H1 (cell line): Measurements from ENCODE around the gene RAB4B. TPM values are rescaled to one million over a fixed set of nuclear protein-coding genes. Genes with fewer than 3 reads are reported as not detected.
A peak's percentile ranks its signal among the peaks of the same experiment; 100 is the strongest.
"Not testable (repeated sequence)": the region's sequence is repeated elsewhere in the genome, so short reads cannot be mapped to it uniquely, and the experiment has no call there.

Source experiments
- CTCF ChIA-PET: fragments of 300-600 bp; sonication (Branson Sonifier 250); formaldehyde crosslinking; loops from one replicate; lab custom pipeline; 2021; ENCODE audit not compliant: partially characterized antibody; lab: Charles Lee
- POLR2A ChIA-PET: fragments of 300-600 bp; sonication (Branson Sonifier 250); formaldehyde crosslinking; loops from one replicate; lab custom pipeline; 2021; ENCODE audit warnings: inconsistent platforms; ENCODE audit not compliant: partially characterized antibody; lab: Charles Lee
- DNase-seq, 2 experiments: peaks; one replicate each; pipeline versions ENCODE4 v3.0.0 to v3.0.0-alpha.2; 2010 to 2022; ENCODE audit warnings: low spot score in 2 of 2, low read depth in 1 of 2, mixed read lengths in 1 of 2
- FAIRE-seq: peaks from 2 replicates; lab custom pipeline; 2011; peaks lifted over from hg19 to GRCh38; lab: Jason Lieb, UNC
- H2AFZ ChIP-seq: 2 replicates; pipeline ENCODE4 v1.8.1; 2012; ENCODE audit warnings: low read length, inconsistent platforms
- H2AK5ac ChIP-seq: 2 replicates; pipeline ENCODE4 v1.6.1; 2013; ENCODE audit warnings: low read depth, low read length
- H2BK120ac ChIP-seq: replicated peaks from 2 replicates; pipeline ENCODE3; 2013; ENCODE audit warnings: low read depth, low read length, inconsistent platforms
- H2BK12ac ChIP-seq: 2 replicates; pipeline ENCODE4 v1.6.1; 2013; ENCODE audit warnings: low read depth, low read length
- H2BK15ac ChIP-seq: 2 replicates; pipeline ENCODE4 v1.6.1; 2013; ENCODE audit warnings: low read length
- H2BK20ac ChIP-seq: 2 replicates; pipeline ENCODE4 v1.6.1; 2013; ENCODE audit warnings: low read length
- H2BK5ac ChIP-seq: 2 replicates; pipeline ENCODE4 v1.6.1; 2013; ENCODE audit warnings: low read depth, low read length
- H3K14ac ChIP-seq: 2 replicates; pipeline ENCODE4 v1.6.1; 2013; ENCODE audit warnings: inconsistent platforms; ENCODE audit not compliant: insufficient read length
- H3K18ac ChIP-seq: 2 replicates; pipeline ENCODE4 v1.6.1; 2013; ENCODE audit warnings: low read length; ENCODE audit errors: extremely low read depth
- H3K23ac ChIP-seq: 2 replicates; pipeline ENCODE4 v1.6.1; 2013; ENCODE audit warnings: inconsistent platforms; ENCODE audit not compliant: insufficient read length
- H3K23me2 ChIP-seq: 2 replicates; pipeline ENCODE4 v1.6.1; 2013; ENCODE audit warnings: low read depth, low read length
- H3K27ac ChIP-seq: 2 replicates; pipeline ENCODE4 v1.6.1; 2011; ENCODE audit warnings: low read depth, low read length, inconsistent platforms
- H3K27me3 ChIP-seq, 4 experiments: replicated peaks in 1 of 4; 1 replicate in 1 of 4; 2 replicates in 3 of 4; pipeline versions ENCODE4 v1.6.1 to v1.8.1; 2011 to 2013; ENCODE audit warnings: low read length in 3 of 4, mild to moderate bottlenecking in 3 of 4, inconsistent platforms in 2 of 4, mixed read lengths in 2 of 4, moderate library complexity in 1 of 4; ENCODE audit not compliant: control insufficient read depth in 3 of 4, insufficient read depth in 3 of 4; ENCODE audit errors: extremely low read depth in 1 of 4
- H3K36me3 ChIP-seq, 4 experiments: 2 replicates each; pipeline versions ENCODE4 v1.6.1 to v1.8.1; 2011 to 2013; ENCODE audit warnings: mild to moderate bottlenecking in 4 of 4, low read length in 3 of 4, moderate library complexity in 2 of 4, control low read depth in 1 of 4, inconsistent platforms in 1 of 4; ENCODE audit not compliant: insufficient read depth in 4 of 4, control insufficient read depth in 2 of 4
- H3K4ac ChIP-seq: replicated peaks from 2 replicates; pipeline ENCODE3; 2013; ENCODE audit warnings: low read length, low read depth, mixed read lengths, inconsistent platforms; ENCODE audit not compliant: insufficient read length
- H3K4me1 ChIP-seq, 4 experiments: replicated peaks in 1 of 4; 1 replicate in 1 of 4; 2 replicates in 3 of 4; pipeline versions ENCODE4 v1.6.1 to v1.8.1; 2011 to 2013; ENCODE audit warnings: low read length in 3 of 4, inconsistent platforms in 2 of 4, mixed read lengths in 1 of 4; ENCODE audit not compliant: insufficient read depth in 4 of 4, control insufficient read depth in 3 of 4
- H3K4me2 ChIP-seq, 2 experiments: 2 replicates each; pipeline versions ENCODE4 v1.6.1 to v1.8.1; 2011 to 2013; ENCODE audit warnings: low read depth in 2 of 2, low read length in 2 of 2, control low read depth in 1 of 2, inconsistent platforms in 1 of 2, mild to moderate bottlenecking in 1 of 2; ENCODE audit not compliant: insufficient read depth in 1 of 2
- H3K4me3 ChIP-seq, 4 experiments: fragments of 200-600, 300-600 bp in 1 of 4; sonication (generic), shearing (Covaris generic), sonication (Bioruptor Twin) in 1 of 4; 2 replicates each; pipeline versions ENCODE4 v1.5.1 to v1.8.1; 2011 to 2016; ENCODE audit warnings: low read length in 4 of 4, low read depth in 3 of 4, control low read depth in 2 of 4, inconsistent platforms in 2 of 4, mild to moderate bottlenecking in 2 of 4, mixed read lengths in 1 of 4, moderate library complexity in 1 of 4; ENCODE audit not compliant: insufficient read depth in 2 of 4; ENCODE audit errors: extremely low read depth in 1 of 4
- H3K56ac ChIP-seq: replicated peaks from 2 replicates; pipeline ENCODE3; 2013; ENCODE audit warnings: low read depth, mild to moderate bottlenecking, mixed read lengths, low read length, inconsistent platforms; ENCODE audit not compliant: insufficient read length
- H3K79me1 ChIP-seq: 2 replicates; pipeline ENCODE4 v1.6.1; 2013; ENCODE audit warnings: low read depth, low read length, control low read depth
- H3K79me2 ChIP-seq, 2 experiments: 2 replicates each; pipeline versions ENCODE4 v1.6.1 to v1.8.1; 2012 to 2013; ENCODE audit warnings: low read length in 2 of 2, mild to moderate bottlenecking in 2 of 2, inconsistent platforms in 1 of 2; ENCODE audit not compliant: insufficient read depth in 2 of 2, control insufficient read depth in 1 of 2
- H3K9ac ChIP-seq, 4 experiments: replicated peaks in 1 of 4; 1 replicate in 1 of 4; 2 replicates in 3 of 4; pipeline versions ENCODE4 v1.6.1 to v1.8.1; 2011 to 2013; ENCODE audit warnings: low read depth in 3 of 4, low read length in 3 of 4, control low read depth in 2 of 4, mild to moderate bottlenecking in 2 of 4, moderate library complexity in 2 of 4, inconsistent platforms in 1 of 4; ENCODE audit errors: extremely low read depth in 1 of 4
- H3K9me3 ChIP-seq, 2 experiments: 2 replicates each; pipeline versions ENCODE4 v1.6.1 to v1.8.1; 2012 to 2013; ENCODE audit warnings: mild to moderate bottlenecking in 2 of 2, moderate library complexity in 2 of 2, control low read depth in 1 of 2, inconsistent platforms in 1 of 2, low read depth in 1 of 2, low read length in 1 of 2, mixed read lengths in 1 of 2; ENCODE audit not compliant: insufficient read depth in 2 of 2
- H4K20me1 ChIP-seq, 2 experiments: replicated peaks in 1 of 2; 2 replicates each; pipeline versions ENCODE3 to v1.8.1; 2011 to 2013; ENCODE audit warnings: inconsistent platforms in 2 of 2, low read length in 2 of 2, mild to moderate bottlenecking in 1 of 2; ENCODE audit not compliant: insufficient read depth in 2 of 2, control insufficient read depth in 1 of 2
- H4K5ac ChIP-seq: 2 replicates; pipeline ENCODE4 v1.6.1; 2013; ENCODE audit warnings: low read length, low read depth, mixed read lengths, inconsistent platforms; ENCODE audit not compliant: insufficient read length
- H4K8ac ChIP-seq: 2 replicates; pipeline ENCODE4 v1.8.0; 2013; ENCODE audit warnings: mild to moderate bottlenecking, moderate library complexity, low read length, inconsistent platforms; ENCODE audit not compliant: insufficient read depth; ENCODE audit errors: extremely low read depth
- H4K91ac ChIP-seq: replicated peaks from 2 replicates; pipeline ENCODE3; 2013; ENCODE audit warnings: low read length, mixed read lengths, inconsistent platforms; ENCODE audit not compliant: insufficient read length
- WGBS, 2 experiments: shearing (Covaris generic) in 1 of 2; methylation state at CpG; one replicate each; pipeline versions ENCODE4 v1.1.6 to v1.1.7; 2013 to 2015; ENCODE audit warnings: low lambda C conversion rate in 2 of 2, mixed read lengths in 2 of 2, inconsistent platforms in 1 of 2, low coverage in 1 of 2, missing lambda C conversion rate in 1 of 2; ENCODE audit not compliant: insufficient replicate concordance in 2 of 2, insufficient coverage in 1 of 2, insufficient read length in 1 of 2; ENCODE audit errors: extremely low coverage in 1 of 2, missing lambda C conversion rate in 1 of 2; 5-methylcytosine and 5-hydroxymethylcytosine counted together
- polyA plus RNA-seq, 7 experiments: library from polyadenylated mRNA; depleted of rRNA in 3 of 7; stranded (reverse) in 5 of 7; unstranded in 2 of 7; fragments of >200 nt in 5 of 7; fragments of 200-250 nt in 2 of 7; gene quantifications; 1 replicate in 5 of 7; 2 replicates in 1 of 7; 4 replicates in 1 of 7; pipeline versions ENCODE4 v1.2.1 to v1.2.3, GENCODE V29; 2011 to 2013; ENCODE audit warnings: missing spikeins in 2 of 7, mixed read lengths in 2 of 7
- total RNA-seq: library from RNA; stranded (reverse); fragmentation: NEBNext Ultra II Directional; extraction: Animal tissue kit (Norgen Biotek cat#: 25700); gene quantifications from 2 replicates; pipeline ENCODE4 v1.2.1, GENCODE V29; 2021

RAB4B gene
- total and polyA plus RNA-seq, 2 of the 8 experiments (the other 6 are each of a cell fraction or from before 2014, with no cell fraction given) = 15.9 to 28.6 TPM

- H4K5ac ChIP-seq, H4K8ac ChIP-seq, H2BK12ac ChIP-seq, H3K9ac ChIP-seq, H3K9me3 ChIP-seq, H3K4ac ChIP-seq, H3K4me2 ChIP-seq, H4K20me1 ChIP-seq, H2BK20ac ChIP-seq, H3K18ac ChIP-seq, H3K27me3 ChIP-seq, H3K27ac ChIP-seq, H3K79me2 ChIP-seq, H2AFZ ChIP-seq, H2BK5ac ChIP-seq, H3K79me1 ChIP-seq, H3K14ac ChIP-seq, H3K23me2 ChIP-seq, H2BK15ac ChIP-seq, H3K4me3 ChIP-seq, H2AK5ac ChIP-seq, H2BK120ac ChIP-seq, FAIRE-seq, H4K91ac ChIP-seq, H3K56ac ChIP-seq, H3K23ac ChIP-seq, H3K4me1 ChIP-seq, H3K36me3 ChIP-seq: not testable (repeated sequence)
- POLR2A ChIA-PET = interaction anchor here (0.8 kb wide), 1 partner anchor 93 kb away, joined by 3 read pairs; no protein-coding TSS in a partner anchor
- DNase-seq = peak in 1 of 2 experiments; percentile 37
- WGBS, 2 experiments = 94% methylated on average over 14 of the region's 16 CpGs; no CpG with 5 or more reads in 1 of the 2 experiments
- CTCF ChIA-PET = interaction anchor here (0.6 to 1.1 kb wide), 2 partner anchors 108 to 606 kb away, joined by 3 to 4 read pairs; no protein-coding TSS in a partner anchor
Observed at GRCh38 chr19:40824916-40825315, 46.9 kb downstream of the RAB4B start.

GRCh38 chr19:40825460-40826095 is 47.5 kb downstream of the RAB4B start:
- H4K8ac ChIP-seq, H3K9me3 ChIP-seq, H3K4ac ChIP-seq, H3K23me2 ChIP-seq, POLR2A ChIA-PET, H3K4me3 ChIP-seq, H4K20me1 ChIP-seq, H3K79me2 ChIP-seq, H3K14ac ChIP-seq, H3K79me1 ChIP-seq, FAIRE-seq, H3K4me1 ChIP-seq, H3K18ac ChIP-seq, H3K4me2 ChIP-seq, H2AFZ ChIP-seq, H3K56ac ChIP-seq, H3K9ac ChIP-seq, H4K91ac ChIP-seq, CTCF ChIA-PET, H3K23ac ChIP-seq, DNase-seq, H2BK12ac ChIP-seq, H4K5ac ChIP-seq, H2AK5ac ChIP-seq, H3K27ac ChIP-seq, H2BK5ac ChIP-seq, H3K27me3 ChIP-seq, H2BK15ac ChIP-seq, H2BK120ac ChIP-seq, H2BK20ac ChIP-seq, H3K36me3 ChIP-seq: not testable (repeated sequence)
- WGBS, 2 experiments = 97% methylated on average over 6 of the region's 6 CpGs; no CpG with 5 or more reads in 1 of the 2 experiments
